Breast epithelium (tissue), 4 donors: ENCODE results near the gene OPCML. TPM values are rescaled to one million over a fixed set of nuclear protein-coding genes. Genes with fewer than 3 reads are reported as not detected.

Experiments
- DNase-seq, 2 donors: peaks; one replicate each; pipeline ENCODE4 v3.0.0-alpha.2; 2019; ENCODE audit warnings: low spot score in 2 of 2
- H3K27ac ChIP-seq, 2 donors: fragments of 200-600 bp; sonication (generic) in 1 of 2; one replicate each; pipeline ENCODE4 v1.5.1; 2016 to 2019; ENCODE audit warnings: mild to moderate bottlenecking in 1 of 2
- H3K27me3 ChIP-seq, 2 donors: fragments of 200-600 bp; sonication (generic) in 1 of 2; one replicate each; pipeline versions ENCODE4 v1.5.1 to v1.6.0; 2017 to 2019; ENCODE audit warnings: control low read depth in 1 of 2, mild to moderate bottlenecking in 1 of 2
- H3K36me3 ChIP-seq: fragments of 200-600 bp; one replicate; pipeline ENCODE4 v1.5.1; 2019
- H3K4me1 ChIP-seq, 2 donors: fragments of 200-600 bp; sonication (generic); one replicate each; pipeline ENCODE4 v1.5.1; 2016 to 2019; ENCODE audit warnings: control low read depth in 1 of 2
- H3K4me3 ChIP-seq, 3 donors: fragments of 200-600 bp; sonication (generic); 1 replicate in 2 of 3; 2 replicates in 1 of 3; pipeline ENCODE4 v1.5.1; 2016 to 2019; ENCODE audit warnings: mild to moderate bottlenecking in 3 of 3, moderate library complexity in 2 of 3
- H3K9me3 ChIP-seq, 2 donors: fragments of 200-600 bp; sonication (generic) in 1 of 2; one replicate each; pipeline ENCODE4 v1.5.1; 2016 to 2019; ENCODE audit warnings: control low read depth in 1 of 2
- POLR2A ChIP-seq: fragments of 450-650 bp; IDR thresholded peaks from one replicate; pipeline ENCODE4 v1.6.1; 2016; ENCODE audit warnings: antibody characterized with exemption, mild to moderate bottlenecking, moderate library complexity
- POLR2AphosphoS5 ChIP-seq, 3 donors: sonication (generic); formaldehyde crosslinking; IDR thresholded peaks; one replicate each; pipeline ENCODE4 v1.6.1; 2017; ENCODE audit warnings: antibody characterized with exemption in 3 of 3
- intact Hi-C: fragments of 100-400 bp; cut with DNase I; formaldehyde crosslinking; loops from one replicate; pipeline ENCODE4 v1.15.1; 2023; ENCODE audit warnings: low total_unique reads
- total RNA-seq, 3 donors: library from RNA; depleted of rRNA; stranded (reverse); fragments of >200 nt; gene quantifications; one replicate each; pipeline ENCODE4 v1.1.0, GENCODE V29; 2016
- TF ChIP-seq, protein P1 (sequence below), 3 donors: fragments of 450-650 bp; IDR thresholded peaks; one replicate each; pipeline ENCODE4 v1.5.1; 2016 to 2017; ENCODE audit warnings: antibody characterized with exemption in 3 of 3, mild to moderate bottlenecking in 3 of 3, moderate library complexity in 3 of 3

Gene OPCML
- total RNA-seq, 3 donors from 2014 or later, result not detected

DNA sequence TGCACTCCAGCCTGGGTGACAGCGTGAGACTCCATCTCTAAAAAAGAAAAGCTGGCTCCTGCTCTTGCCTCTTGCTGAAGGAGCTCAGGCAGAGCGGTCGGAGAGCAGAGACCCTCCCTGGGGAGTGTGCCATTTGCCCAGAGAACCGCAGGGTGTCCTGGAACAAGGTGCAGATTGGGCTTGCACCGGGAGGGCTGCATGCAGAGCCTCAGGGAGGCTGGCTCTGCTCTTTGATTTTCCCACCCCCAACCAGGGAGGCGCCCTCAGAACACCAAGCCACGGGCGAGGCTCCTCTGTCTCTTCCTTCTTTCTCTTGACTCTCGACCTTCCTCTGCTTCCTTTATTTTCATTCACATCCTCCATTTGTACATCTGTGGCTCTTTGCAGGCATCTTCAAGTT is 889.1 kb downstream of the OPCML start:
- intact Hi-C loops, result no loop called here
- no peaks in the 10 kb centered on the region for H3K4me1 ChIP-seq
- DNase-seq, result no peak
- H3K27ac ChIP-seq, result no peak overlapping the region
- no peak overlapping the region for H3K4me3 ChIP-seq
- TF ChIP-seq POLR2AphosphoS5 (IDR thresholded peaks at IDR 0.05) (no peak), POLR2A (no peak)
- TF ChIP-seq, protein P1, sequence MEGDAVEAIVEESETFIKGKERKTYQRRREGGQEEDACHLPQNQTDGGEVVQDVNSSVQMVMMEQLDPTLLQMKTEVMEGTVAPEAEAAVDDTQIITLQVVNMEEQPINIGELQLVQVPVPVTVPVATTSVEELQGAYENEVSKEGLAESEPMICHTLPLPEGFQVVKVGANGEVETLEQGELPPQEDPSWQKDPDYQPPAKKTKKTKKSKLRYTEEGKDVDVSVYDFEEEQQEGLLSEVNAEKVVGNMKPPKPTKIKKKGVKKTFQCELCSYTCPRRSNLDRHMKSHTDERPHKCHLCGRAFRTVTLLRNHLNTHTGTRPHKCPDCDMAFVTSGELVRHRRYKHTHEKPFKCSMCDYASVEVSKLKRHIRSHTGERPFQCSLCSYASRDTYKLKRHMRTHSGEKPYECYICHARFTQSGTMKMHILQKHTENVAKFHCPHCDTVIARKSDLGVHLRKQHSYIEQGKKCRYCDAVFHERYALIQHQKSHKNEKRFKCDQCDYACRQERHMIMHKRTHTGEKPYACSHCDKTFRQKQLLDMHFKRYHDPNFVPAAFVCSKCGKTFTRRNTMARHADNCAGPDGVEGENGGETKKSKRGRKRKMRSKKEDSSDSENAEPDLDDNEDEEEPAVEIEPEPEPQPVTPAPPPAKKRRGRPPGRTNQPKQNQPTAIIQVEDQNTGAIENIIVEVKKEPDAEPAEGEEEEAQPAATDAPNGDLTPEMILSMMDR (IDR thresholded peaks at IDR 0.05), result no peak
- no peaks in the 10 kb centered on the region for H3K9me3 ChIP-seq
- no peaks in the 10 kb centered on the region for H3K27me3 ChIP-seq
- H3K36me3 ChIP-seq, result no peaks in the 10 kb centered on the region

DNA sequence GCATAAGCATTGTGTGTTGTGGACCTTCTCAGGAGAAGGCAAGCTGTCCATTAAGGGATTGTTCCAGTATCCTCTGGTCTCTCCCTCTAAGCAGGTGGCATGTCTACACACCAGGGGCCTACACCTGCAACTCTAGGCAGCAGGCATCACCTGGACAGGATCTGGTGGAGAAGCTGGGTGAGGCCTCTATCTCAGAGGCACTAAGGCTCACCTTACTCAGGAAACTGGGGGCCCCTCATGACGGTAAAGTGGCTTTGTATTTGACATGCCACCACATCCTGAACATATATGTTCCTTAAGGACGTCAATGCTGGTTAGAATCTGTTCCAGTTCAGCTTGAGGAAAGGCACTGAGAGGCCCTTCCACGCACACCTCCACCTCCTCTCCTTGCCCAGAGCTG is 891.3 kb downstream of the OPCML start:
- no peaks in the 10 kb centered on the region for H3K36me3 ChIP-seq
- no peaks in the 10 kb centered on the region for H3K4me1 ChIP-seq
- no peaks in the 10 kb centered on the region for H3K9me3 ChIP-seq
- DNase-seq, result no peak
- no peaks in the 10 kb centered on the region for H3K27me3 ChIP-seq
- no peak overlapping the region for H3K4me3 ChIP-seq
- no peak overlapping the region for H3K27ac ChIP-seq
- TF ChIP-seq, protein P1 (IDR thresholded peaks at IDR 0.05), result no peak
- TF ChIP-seq POLR2AphosphoS5 (IDR thresholded peaks at IDR 0.05) (no peak), POLR2A (no peak)
- intact Hi-C loops, result no loop called here

DNA sequence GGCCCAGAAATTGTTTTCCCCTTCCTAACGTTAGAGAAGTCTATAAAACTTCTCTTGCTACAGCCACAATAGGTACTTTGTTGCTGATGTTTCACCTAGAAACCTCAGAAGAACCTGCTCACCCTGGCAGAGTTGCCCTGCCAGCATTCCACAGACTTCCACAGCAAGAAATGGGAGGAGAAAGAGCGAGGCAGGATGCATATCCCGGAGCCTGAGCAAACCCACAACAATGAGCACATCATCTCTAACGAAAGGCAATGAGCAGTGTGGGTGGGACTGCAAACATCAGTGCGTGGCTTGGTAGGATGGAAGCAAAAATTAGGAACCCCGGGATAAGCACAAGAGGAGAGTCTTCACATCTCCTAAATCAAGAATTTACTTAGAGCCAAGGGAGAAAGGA is 892.3 kb downstream of the OPCML start:
- intact Hi-C loops, result loop anchor here (5.0 kb wide), 1 partner anchor 1408 kb away; no protein-coding TSS in a partner anchor
- H3K4me1 ChIP-seq, result no peaks in the 10 kb centered on the region

DNA sequence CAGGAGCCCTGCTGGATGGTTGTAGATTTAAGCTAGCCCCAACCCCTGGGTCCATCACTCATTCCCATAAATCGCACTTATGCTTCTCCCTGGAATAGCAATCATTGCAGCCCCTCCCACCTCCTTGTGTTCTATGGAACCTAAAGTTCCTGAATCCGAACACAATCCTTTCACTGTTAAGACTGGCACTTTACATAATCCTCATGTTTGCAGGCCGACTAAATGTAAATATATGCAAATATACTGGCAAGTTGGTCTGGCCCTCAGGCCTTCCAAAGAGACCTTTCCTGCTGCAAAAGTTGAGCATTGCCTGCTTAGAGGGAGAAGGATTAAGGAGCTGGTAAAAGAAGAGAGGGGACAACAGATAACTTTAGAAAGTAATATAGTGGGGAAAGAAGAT is 892.9 kb downstream of the OPCML start:
- Histone ChIP-seq H3K4me3 (no peak overlapping the region), H3K36me3 (no peaks in the 10 kb centered on the region), H3K27me3 (no peaks in the 10 kb centered on the region), H3K27ac (no peak overlapping the region), H3K9me3 (no peaks in the 10 kb centered on the region), H3K4me1 (no peaks in the 10 kb centered on the region)
- TF ChIP-seq POLR2AphosphoS5 (IDR thresholded peaks at IDR 0.05) (no peak), POLR2A (no peak)
- TF ChIP-seq, protein P1 (IDR thresholded peaks at IDR 0.05), result no peak
- intact Hi-C loops, result loop anchor here (5.0 kb wide), 1 partner anchor 1407 kb away; no protein-coding TSS in a partner anchor
- DNase-seq, result no peak

More for the DNA sequence above, 892.3 kb downstream of the OPCML start:
- H3K9me3 ChIP-seq, result no peaks in the 10 kb centered on the region
- DNase-seq, result no peak
- no peaks in the 10 kb centered on the region for H3K36me3 ChIP-seq
- H3K27ac ChIP-seq, result no peak overlapping the region
- TF ChIP-seq POLR2A (no peak), POLR2AphosphoS5 (IDR thresholded peaks at IDR 0.05) (no peak)
- TF ChIP-seq, protein P1 (IDR thresholded peaks at IDR 0.05), result no peak
- H3K27me3 ChIP-seq, result no peaks in the 10 kb centered on the region
- no peak overlapping the region for H3K4me3 ChIP-seq

DNA sequence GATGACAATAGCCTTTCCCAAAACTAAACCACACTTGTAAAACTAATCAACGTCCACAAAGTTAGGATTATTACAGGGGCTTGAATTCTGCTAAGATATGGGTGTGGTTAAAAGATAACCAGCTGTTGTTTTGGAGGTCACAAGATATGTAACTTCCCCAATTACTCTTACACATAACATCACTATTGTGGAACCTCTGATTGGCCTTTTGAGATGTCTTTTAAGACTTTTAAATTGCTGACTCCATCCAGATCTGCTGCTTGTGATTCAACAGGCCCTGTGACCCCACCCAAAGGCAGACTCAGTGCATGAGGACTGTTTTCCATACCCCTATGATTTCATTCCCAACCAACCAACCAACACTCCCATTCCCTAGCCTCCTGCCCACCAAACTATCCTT is 893.9 kb downstream of the OPCML start:
- H3K36me3 ChIP-seq, result no peaks in the 10 kb centered on the region
- TF ChIP-seq, protein P1 (IDR thresholded peaks at IDR 0.05), result no peak
- TF ChIP-seq POLR2AphosphoS5 (IDR thresholded peaks at IDR 0.05), result no peak
- no peak for TF ChIP-seq POLR2A
- no peaks in the 10 kb centered on the region for H3K9me3 ChIP-seq
- H3K27ac ChIP-seq, result no peak overlapping the region
- intact Hi-C loops, result loop anchor here (5.0 kb wide), 1 partner anchor 1406 kb away; no protein-coding TSS in a partner anchor
- DNase-seq, result no peak
- no peaks in the 10 kb centered on the region for H3K27me3 ChIP-seq
- H3K4me1 ChIP-seq, result no peaks in the 10 kb centered on the region
- no peak overlapping the region for H3K4me3 ChIP-seq
